Karpas-422 (cell line): Measurements from ENCODE around the gene OST4. TPM values are rescaled to one million over a fixed set of nuclear protein-coding genes. Genes with fewer than 3 reads are reported as not detected.

Source experiments
- DNase-seq: peaks from one replicate; pipeline ENCODE4 v3.0.0-alpha.2; 2015
- H2AFZ ChIP-seq: fragments of 200-600 bp; sonication (generic); 2 replicates; pipeline ENCODE4 v1.6.1; 2014; ENCODE audit warnings: antibody characterized with exemption, low read length, mixed read lengths
- H3K27ac ChIP-seq: fragments of 200-600 bp; sonication (generic); 2 replicates; pipeline ENCODE4 v1.5.1; 2014; ENCODE audit warnings: mild to moderate bottlenecking, low read length, moderate library complexity
- H3K27me3 ChIP-seq: fragments of 200-600 bp; sonication (generic); 2 replicates; pipeline ENCODE4 v1.6.1; 2014; ENCODE audit warnings: low read length, mixed read lengths
- H3K36me3 ChIP-seq: fragments of 200-600 bp; sonication (generic); 2 replicates; pipeline ENCODE4 v1.6.1; 2014; ENCODE audit warnings: low read length, mixed read lengths; ENCODE audit not compliant: insufficient read depth
- H3K4me1 ChIP-seq: fragments of 200-600 bp; sonication (generic); 2 replicates; pipeline ENCODE4 v1.6.1; 2014; ENCODE audit warnings: mild to moderate bottlenecking, low read length, mixed read lengths
- H3K4me2 ChIP-seq: fragments of 200-600 bp; sonication (generic); 2 replicates; pipeline ENCODE4 v1.6.1; 2014; ENCODE audit warnings: low read length, low read depth, mild to moderate bottlenecking; ENCODE audit not compliant: poor library complexity, severe bottlenecking
- H3K4me3 ChIP-seq: fragments of 200-600 bp; sonication (generic); 2 replicates; pipeline ENCODE4 v1.5.1; 2014; ENCODE audit warnings: mild to moderate bottlenecking, antibody characterized with exemption, low read length, mixed read lengths
- H3K79me2 ChIP-seq: fragments of 200-600 bp; sonication (generic); 2 replicates; pipeline ENCODE4 v1.6.1; 2014; ENCODE audit warnings: mild to moderate bottlenecking, low read length, mixed read lengths
- H3K9ac ChIP-seq: fragments of 200-600 bp; sonication (generic); 2 replicates; pipeline ENCODE4 v1.6.0; 2014; ENCODE audit warnings: low read length
- H3K9me2 ChIP-seq: fragments of 200-600 bp; sonication (generic), shearing (Covaris generic); replicated peaks from 2 replicates; pipeline ENCODE4 v1.6.0; 2014; ENCODE audit warnings: mild to moderate bottlenecking, low read length, moderate library complexity; ENCODE audit not compliant: insufficient read depth
- H3K9me3 ChIP-seq: fragments of 300-700, 200-600 bp; sonication (generic); 2 replicates; pipeline ENCODE4 v1.6.1; 2014; ENCODE audit warnings: low read length, mixed read lengths
- H4K20me1 ChIP-seq: fragments of 200-600 bp; sonication (generic); 2 replicates; pipeline ENCODE4 v1.6.1; 2014; ENCODE audit warnings: mild to moderate bottlenecking, antibody characterized with exemption, low read length, low read depth; ENCODE audit not compliant: insufficient read depth
- total RNA-seq: library from RNA; depleted of rRNA; stranded (reverse); fragments of >200 nt; shearing (Covaris generic); gene quantifications from 2 replicates; pipeline ENCODE4 v1.2.3, GENCODE V29; 2014; ENCODE audit warnings: low replicate concordance

Gene OST4
- total RNA-seq, 1 experiment from 2014 or later: 402 TPM

GRCh38 chr2:27025861-27026851 lies 45.3 kb downstream of the OST4 start:
- H3K27ac ChIP-seq: no peak overlapping the region
- no peaks in the 10 kb centered on the region for H3K9me2 ChIP-seq
- H3K4me3 ChIP-seq: no peak overlapping the region
- no peak overlapping the region for H3K4me2 ChIP-seq
- no peaks in the 10 kb centered on the region for H3K27me3 ChIP-seq
- no peaks in the 10 kb centered on the region for H3K4me1 ChIP-seq
- no peaks in the 10 kb centered on the region for H3K79me2 ChIP-seq
- no peak overlapping the region for H3K9ac ChIP-seq
- H3K9me3 ChIP-seq: no peaks in the 10 kb centered on the region
- no peak overlapping the region for H2AFZ ChIP-seq
- no peaks in the 10 kb centered on the region for H3K36me3 ChIP-seq
- no peaks in the 10 kb centered on the region for H4K20me1 ChIP-seq
- DNase-seq: no peak

- Histone ChIP-seq H2AFZ (no peak overlapping the region), H4K20me1 (no peaks in the 10 kb centered on the region), H3K4me3 (no peak overlapping the region), H3K9ac (no peak overlapping the region), H3K9me3 (no peaks in the 10 kb centered on the region), H3K27ac (no peak overlapping the region), H3K4me1 (no peaks in the 10 kb centered on the region), H3K27me3 (no peaks in the 10 kb centered on the region), H3K9me2 (no peaks in the 10 kb centered on the region), H3K79me2 (no peaks in the 10 kb centered on the region), H3K36me3 (no peaks in the 10 kb centered on the region), H3K4me2 (no peak overlapping the region)
- no peak for DNase-seq
These were observed 46.1 kb downstream of the OST4 start for GRCh38 chr2:27025281-27025800.

GRCh38 chr2:27024812-27025211 lies 46.6 kb downstream of the OST4 start:
- H4K20me1 ChIP-seq: no peaks in the 10 kb centered on the region
- no peak overlapping the region for H2AFZ ChIP-seq
- no peak overlapping the region for H3K9ac ChIP-seq
- no peaks in the 10 kb centered on the region for H3K9me3 ChIP-seq
- H3K27me3 ChIP-seq: no peaks in the 10 kb centered on the region
- no peaks in the 10 kb centered on the region for H3K4me1 ChIP-seq
- no peaks in the 10 kb centered on the region for H3K79me2 ChIP-seq
- H3K27ac ChIP-seq: no peak overlapping the region
- H3K4me3 ChIP-seq: no peak overlapping the region
- no peaks in the 10 kb centered on the region for H3K9me2 ChIP-seq
- DNase-seq: no peak
- H3K36me3 ChIP-seq: no peaks in the 10 kb centered on the region
- H3K4me2 ChIP-seq: no peak overlapping the region

DNA sequence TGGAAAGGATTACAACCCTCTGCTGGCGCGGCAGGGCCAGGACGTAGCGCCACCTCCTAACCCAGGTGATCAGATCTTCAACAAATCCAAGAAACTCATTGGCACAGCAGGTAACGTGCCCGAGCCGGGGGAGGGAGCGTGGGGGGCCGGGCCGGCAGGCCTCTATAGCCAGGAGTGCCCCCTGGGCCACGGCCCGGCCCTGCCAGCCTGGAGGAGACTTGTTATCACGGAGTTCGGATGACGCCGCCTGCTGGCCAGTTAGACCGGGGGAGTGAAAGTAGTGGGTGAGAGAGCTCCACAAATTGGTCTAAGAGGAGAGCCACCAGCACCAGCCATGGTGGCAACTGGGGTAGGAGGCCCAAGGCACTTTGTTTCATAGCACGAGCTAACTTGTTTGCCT lies 47.3 kb downstream of the OST4 start:
- no peak overlapping the region for H3K27ac ChIP-seq
- no peaks in the 10 kb centered on the region for H3K4me1 ChIP-seq
- H3K4me3 ChIP-seq: no peak overlapping the region
- no peak overlapping the region for H3K4me2 ChIP-seq
- H4K20me1 ChIP-seq: no peaks in the 10 kb centered on the region
- no peak overlapping the region for H3K9ac ChIP-seq
- H3K36me3 ChIP-seq: no peaks in the 10 kb centered on the region
- 0 out of 2 replicates have a peak, but pooled peaks cover 2% of the 10 kb centered on the region for H3K27me3 ChIP-seq
- H2AFZ ChIP-seq: no peak overlapping the region
- H3K79me2 ChIP-seq: no peaks in the 10 kb centered on the region
- no peak for DNase-seq
- H3K9me3 ChIP-seq: no peaks in the 10 kb centered on the region
- no peaks in the 10 kb centered on the region for H3K9me2 ChIP-seq

DNA sequence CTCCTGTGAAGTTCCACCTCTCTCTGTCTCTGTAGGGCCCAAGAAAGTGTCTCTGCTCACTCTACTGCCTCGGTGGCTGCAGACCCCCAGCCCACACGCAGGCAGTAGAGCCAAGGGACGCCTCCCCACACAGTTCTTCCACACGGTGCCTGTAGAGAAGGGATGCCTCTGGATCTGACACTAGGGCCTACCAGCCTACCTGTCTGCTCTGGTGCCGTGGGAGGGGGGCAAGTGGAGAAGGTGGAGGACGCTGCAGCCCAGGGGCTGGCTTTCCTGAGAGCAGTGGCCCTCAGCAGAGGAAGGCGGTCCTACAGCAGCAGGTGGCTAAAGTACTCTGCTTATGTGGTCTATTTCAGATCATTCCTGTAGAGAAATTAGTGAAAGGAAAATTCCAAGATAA lies 47.7 kb downstream of the OST4 start:
- no peaks in the 10 kb centered on the region for H3K9me3 ChIP-seq
- H3K36me3 ChIP-seq: no peaks in the 10 kb centered on the region
- no peaks in the 10 kb centered on the region for H3K9me2 ChIP-seq
- H3K27me3 ChIP-seq: 0 out of 2 replicates have a peak, but pooled peaks cover 2% of the 10 kb centered on the region
- H4K20me1 ChIP-seq: no peaks in the 10 kb centered on the region
- no peak overlapping the region for H3K4me2 ChIP-seq
- no peak overlapping the region for H3K27ac ChIP-seq
- no peaks in the 10 kb centered on the region for H3K4me1 ChIP-seq
- DNase-seq: no peak
- no peak overlapping the region for H3K9ac ChIP-seq
- no peak overlapping the region for H2AFZ ChIP-seq
- H3K79me2 ChIP-seq: no peaks in the 10 kb centered on the region
- H3K4me3 ChIP-seq: no peak overlapping the region

DNA sequence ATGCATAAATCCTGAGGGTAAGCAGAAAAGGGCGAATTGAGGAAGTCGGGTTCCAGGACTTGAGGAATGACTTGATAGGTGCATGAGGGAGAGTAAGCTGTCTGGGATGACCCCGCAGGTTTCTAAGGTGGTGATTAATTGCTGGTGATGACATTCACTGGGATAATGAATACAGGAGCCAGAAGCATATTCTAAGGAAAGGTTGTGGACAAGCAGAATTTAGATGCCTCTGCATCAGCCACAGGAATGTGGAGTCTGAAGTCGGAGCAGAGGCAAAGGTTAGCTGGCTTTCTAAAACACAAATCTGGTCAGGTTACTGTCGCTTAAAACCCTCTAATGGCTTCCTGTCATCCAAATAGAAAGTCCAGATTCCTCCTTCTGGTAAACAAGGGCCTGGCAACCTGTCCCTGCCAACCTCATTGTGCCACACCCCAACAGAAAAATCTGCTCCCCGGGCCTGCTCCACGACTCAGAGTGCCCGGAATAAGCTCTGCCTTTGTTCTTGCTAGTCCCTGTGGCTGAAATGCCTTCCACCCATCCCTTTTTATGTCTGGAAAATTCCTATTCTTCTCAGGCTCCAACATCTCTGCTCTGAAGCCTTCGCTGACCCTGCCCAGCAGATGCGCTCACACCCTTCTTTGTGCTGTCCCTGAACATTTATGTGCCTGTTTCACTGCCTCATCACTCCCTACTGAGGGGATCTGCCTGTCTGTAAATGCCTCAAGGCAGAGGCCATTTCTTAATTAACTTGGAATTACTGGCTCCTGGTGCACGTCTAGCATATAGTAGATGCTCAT lies 50.0 kb downstream of the OST4 start:
- Histone ChIP-seq H3K9ac (no peak overlapping the region), H3K27ac (no peak overlapping the region), H2AFZ (no peak overlapping the region), H3K4me1 (peaks cover 15% of the 10 kb centered on the region), H3K9me3 (no peaks in the 10 kb centered on the region), H4K20me1 (no peaks in the 10 kb centered on the region), H3K9me2 (no peaks in the 10 kb centered on the region), H3K4me2 (no peak overlapping the region), H3K4me3 (no peak overlapping the region), H3K79me2 (no peaks in the 10 kb centered on the region), H3K27me3 (0 out of 2 replicates have a peak, but pooled peaks cover 2% of the 10 kb centered on the region), H3K36me3 (no peaks in the 10 kb centered on the region)
- DNase-seq: no peak
